SKM-1 (cell line): ENCODE results near the gene MRPL24.

Source experiments
- DNase-seq: peaks from one replicate; lab custom pipeline; 2025; ENCODE audit not compliant: unreplicated experiment; lab: John Stamatoyannopoulos, UW

MRPL24 gene

DNA sequence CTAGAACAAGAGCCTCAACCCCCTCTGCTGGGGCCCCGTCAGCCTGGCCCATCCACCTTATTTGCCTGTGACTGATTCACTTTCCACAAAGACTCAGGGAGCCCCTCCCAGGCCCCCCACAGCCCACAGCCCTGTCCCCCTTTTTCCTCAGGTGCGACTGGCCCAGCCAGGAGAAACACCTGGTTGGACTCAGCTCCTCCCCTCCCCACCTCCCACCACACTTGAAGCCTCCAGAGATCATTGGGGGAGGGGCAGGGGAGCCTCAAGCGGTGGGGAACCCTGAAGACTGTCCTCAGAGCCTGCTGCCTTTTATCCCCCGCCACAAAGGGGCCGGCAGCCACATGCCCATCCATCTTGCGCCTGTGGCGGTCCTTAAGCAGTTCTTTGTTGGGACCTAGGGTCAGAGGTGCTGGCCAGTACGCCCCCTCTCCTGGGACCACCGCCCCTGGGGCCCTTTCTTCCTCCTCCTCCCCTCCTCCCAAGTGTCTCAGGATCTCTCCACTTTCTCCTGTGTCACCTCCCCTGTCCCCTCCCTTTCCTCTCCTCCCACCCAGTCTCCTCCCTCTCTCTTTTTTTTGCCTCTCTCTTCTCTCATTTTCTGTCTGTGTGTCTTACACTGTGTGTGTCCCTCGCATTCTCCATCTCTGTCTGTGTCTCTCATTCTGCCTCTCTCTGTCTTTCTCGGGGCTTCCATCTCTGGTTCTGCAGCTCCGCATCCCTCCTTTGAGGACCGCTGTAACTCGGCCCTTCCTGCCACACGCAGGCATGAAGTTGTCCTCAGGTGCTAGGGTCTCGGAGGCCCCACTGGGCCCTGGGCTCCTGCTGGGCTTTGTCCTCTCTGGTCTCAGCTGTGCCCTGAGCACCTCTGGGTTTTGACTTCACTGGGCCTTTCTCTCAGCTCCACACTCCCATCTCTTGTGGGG lies 47.7 kb downstream of the MRPL24 start:
- DNase-seq: no peak

- DNase-seq: no peak
Observed at GRCh38 chr1:156692441-156692924, 48.4 kb downstream of the MRPL24 start.

- no peak for DNase-seq
Observed at GRCh38 chr1:156691665-156692440, 49.0 kb downstream of the MRPL24 start.

GRCh38 chr1:156691191-156691590 lies 49.7 kb downstream of the MRPL24 start:
- no peak for DNase-seq

DNA sequence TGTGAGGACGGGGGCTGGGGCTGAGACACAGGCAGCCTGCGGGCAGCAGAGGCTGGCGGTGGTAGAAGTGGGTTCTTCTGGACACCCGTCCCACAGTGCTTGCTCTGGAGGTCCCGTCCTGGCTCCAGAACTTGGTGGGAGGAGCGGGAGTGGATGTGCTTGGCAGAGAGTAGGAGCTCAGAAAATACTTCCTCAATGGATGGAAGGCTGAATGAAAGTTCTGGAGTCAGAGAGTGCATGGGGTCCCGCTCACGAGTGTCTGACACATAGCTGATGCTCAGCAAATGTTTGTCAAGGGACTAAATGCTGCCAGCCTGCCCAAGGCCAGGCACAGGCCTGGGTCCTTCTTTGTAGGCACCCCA lies 50.2 kb downstream of the MRPL24 start:
- no peak for DNase-seq

DNA sequence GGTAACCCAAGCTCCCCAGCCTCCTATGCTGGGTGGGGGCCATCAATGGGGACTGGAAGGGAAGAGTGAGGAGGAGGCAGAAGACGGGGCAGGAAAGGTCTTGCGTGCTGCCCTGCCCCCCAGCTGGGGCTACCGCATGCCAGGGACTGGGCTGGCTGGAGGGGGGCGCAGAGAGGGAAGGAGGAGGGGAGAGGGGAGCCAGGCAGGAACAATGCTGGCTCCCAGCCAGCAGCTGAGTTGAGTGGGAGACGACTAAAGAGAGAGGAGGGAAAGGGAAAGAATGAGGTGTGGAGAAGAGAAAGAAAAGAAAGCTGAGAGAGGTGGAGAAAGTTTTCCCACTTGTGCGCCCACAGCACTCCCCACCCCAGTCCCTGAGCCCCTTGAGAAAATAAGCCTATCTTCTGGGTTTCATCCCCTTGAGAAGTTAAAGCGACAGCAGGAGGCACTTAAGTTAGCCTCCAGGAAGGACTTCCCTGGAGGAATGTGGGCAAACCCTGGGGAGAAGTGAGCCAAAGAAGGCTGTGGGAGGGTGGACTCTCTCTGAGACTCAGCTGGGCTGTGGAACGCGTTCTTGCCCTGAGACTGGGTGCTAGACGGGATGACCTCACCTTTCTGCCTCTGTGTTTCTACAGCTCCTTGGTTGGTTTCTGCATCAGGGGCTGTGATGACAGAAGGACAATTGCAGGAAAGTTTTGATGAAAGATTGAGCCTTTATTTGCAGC lies 50.8 kb downstream of the MRPL24 start:
- no peak for DNase-seq

DNA sequence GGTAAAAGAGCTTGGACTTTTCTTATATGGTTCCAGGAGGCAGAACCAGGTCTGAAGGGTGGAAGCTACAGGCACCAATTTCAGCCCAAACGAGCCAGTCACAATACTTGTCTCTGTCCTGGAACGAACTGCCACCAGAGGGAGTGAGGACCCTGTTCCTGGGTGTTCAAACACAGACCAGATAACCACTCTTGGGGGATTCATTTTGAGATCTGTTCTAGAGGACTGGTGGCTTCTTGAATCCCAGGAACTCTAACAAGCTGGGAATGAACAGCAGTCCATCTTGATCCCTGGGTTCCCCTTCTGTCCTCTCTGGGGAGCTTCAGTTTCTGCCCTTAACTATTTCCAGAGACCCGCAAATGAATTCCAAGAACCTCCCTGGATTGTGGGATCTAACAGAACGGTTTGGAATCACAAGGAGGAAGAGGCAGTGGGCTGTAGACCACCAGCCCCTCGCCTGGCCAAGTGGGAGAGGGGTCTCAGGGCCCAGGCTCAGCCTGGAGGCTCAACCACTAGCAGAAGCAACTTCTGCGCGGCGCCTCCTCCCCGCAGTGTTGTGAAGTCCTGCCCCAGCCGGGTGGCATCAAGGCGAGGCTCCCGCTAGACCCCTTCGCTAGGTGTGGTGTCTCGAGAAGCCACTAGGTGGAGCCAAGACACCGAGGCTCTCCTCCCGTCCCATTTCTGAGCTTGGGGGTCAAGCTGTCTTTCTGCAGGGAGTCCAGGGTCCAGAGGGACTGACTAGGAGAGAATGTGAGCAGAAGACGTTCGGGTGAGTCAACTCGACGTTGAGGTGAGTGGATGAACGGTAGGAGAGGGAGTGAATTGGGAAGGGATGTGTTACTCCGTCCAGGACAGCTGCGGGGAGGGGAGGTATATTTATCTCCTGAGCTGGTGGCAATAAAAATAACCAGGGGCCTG lies 51.6 kb downstream of the MRPL24 start:
- DNase-seq: peak; percentile 91
